GM21576 (cell line): Measurements from ENCODE around the gene GSTT2B.
"Not testable (repeated sequence)": the region's sequence is repeated elsewhere in the genome, so short reads cannot be mapped to it uniquely, and the experiment has no call there.

Experiments
- ATAC-seq: cut with Tn5 transposase; IDR thresholded peaks from one replicate; pipeline ENCODE4 v1.9.1; 2021; ENCODE audit warnings: mild to moderate bottlenecking, moderate library complexity; ENCODE audit not compliant: unreplicated experiment

GSTT2B gene

DNA sequence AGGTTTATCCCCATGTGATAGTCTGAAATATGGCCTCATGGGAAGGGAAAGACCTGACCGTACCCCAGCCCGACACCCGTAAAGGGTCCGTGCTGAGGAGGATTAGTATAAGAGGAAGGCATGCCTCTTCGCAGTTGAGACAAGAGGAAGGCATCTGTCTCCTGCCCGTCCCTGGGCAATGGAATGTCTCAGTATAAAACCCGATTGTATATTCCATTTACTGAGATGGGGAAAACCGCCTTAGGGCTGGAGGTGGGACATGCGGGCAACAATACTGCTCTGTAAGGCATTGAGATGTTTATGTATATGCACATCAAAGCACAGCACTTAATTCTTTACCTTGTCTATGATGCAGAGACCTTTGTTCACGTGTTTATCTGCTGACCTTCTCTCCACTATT, 53.6 kb downstream of the GSTT2B start:
- not testable (repeated sequence) for ATAC-seq
